Activated T-cell treated with anti-CD3 and anti-CD28 coated beads, Interleukin-2, amount 50 U/mL, for 72 hours (primary cell): Measurements from ENCODE around the gene CFAP99. TPM values are rescaled to one million over a fixed set of nuclear protein-coding genes. Genes with fewer than 3 reads are reported as not detected.
"Not testable (repeated sequence)": the region's sequence is repeated elsewhere in the genome, so short reads cannot be mapped to it uniquely, and the experiment has no call there.

Experiments used
- ATAC-seq, 2 donors: fragments of 150-1000 bp; cut with Tn5 transposase; replicated peaks in 1 of 2; 2 replicates each; pipeline ENCODE4 v1.10.0; 2021; ENCODE audit warnings: moderate library complexity in 2 of 2, mild to moderate bottlenecking in 1 of 2
- DNase-seq, 2 donors: peaks; one replicate each; pipeline ENCODE4 v3.0.0; 2021 to 2022; ENCODE audit warnings: mixed read lengths in 1 of 2
- H3K27ac Mint-ChIP-seq: one replicate; pipeline ENCODE4 v1.8.0; 2022; ENCODE audit warnings: mild to moderate bottlenecking, moderate library complexity, mixed read lengths
- H3K27me3 Mint-ChIP-seq: one replicate; pipeline ENCODE4 v1.8.0; 2022; ENCODE audit warnings: low read depth, mixed read lengths
- H3K36me3 Mint-ChIP-seq, 2 donors: one replicate each; pipeline ENCODE4 v1.8.0; 2022; ENCODE audit warnings: mixed read lengths in 2 of 2, mild to moderate bottlenecking in 1 of 2; ENCODE audit not compliant: insufficient read depth in 2 of 2
- H3K4me1 Mint-ChIP-seq: one replicate; pipeline ENCODE4 v1.8.0; 2022; ENCODE audit warnings: low read depth, mixed read lengths
- H3K4me3 Mint-ChIP-seq, 2 donors: one replicate each; pipeline ENCODE4 v1.8.0; 2022; ENCODE audit warnings: mild to moderate bottlenecking in 2 of 2, mixed read lengths in 2 of 2, moderate library complexity in 2 of 2
- H3K9me3 Mint-ChIP-seq, 2 donors: one replicate each; pipeline ENCODE4 v1.8.0; 2022; ENCODE audit warnings: mixed read lengths in 2 of 2
- total RNA-seq, 2 donors: library from RNA; stranded (reverse); gene quantifications; one replicate each; pipeline ENCODE4 v1.2.3, GENCODE V29; 2022

Gene CFAP99
- total RNA-seq: not detected

DNA sequence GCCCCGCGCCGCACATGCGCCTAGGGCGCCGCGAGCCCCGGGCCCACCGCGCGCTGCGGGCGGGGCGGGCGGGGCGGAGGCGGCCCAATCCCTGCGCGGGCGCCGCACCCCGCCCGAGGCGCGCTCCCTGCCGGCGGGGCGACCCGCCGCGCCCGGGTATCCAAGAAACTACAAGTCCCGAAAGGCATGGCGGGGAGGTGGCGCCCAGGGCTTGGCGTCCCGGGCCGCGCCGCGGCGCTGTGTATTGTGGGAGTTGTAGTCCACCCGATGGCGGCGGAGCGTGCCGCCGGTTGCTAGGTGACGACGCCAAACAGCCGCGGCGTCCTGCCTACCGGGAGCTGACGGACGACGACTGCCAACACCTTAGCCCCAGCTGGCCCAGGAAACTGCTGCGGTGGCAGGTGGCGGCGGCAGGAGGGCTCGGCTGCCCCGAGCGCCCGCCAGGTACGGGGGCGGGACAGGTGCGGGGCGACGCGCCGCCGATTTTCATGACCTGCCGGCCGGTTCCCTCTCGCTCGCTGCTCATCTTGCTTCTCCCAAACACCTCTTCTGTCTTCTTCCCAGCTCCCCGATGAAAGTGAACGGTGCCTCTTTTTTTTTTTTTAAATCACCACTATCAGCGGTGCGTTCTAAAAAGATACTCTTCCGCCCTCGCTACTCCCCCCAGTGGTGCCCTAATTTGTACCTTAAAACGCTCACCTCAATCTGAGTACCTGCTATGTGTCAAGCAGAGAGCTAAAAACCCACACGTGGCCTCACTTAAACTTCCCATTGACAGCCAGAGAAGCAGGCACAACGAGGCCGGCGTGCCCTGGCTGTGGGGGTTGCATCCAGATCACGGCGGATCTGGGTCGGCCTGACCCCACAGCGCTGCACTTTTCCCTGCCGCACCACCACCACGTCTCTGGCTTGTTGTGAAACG, at the start of gene CFAP99:
TSS of gene CFAP99 (plus strand) at position 306 of the 922 bp plus-strand sequence.
- Mint-ChIP-seq H3K27ac (peak within 1 kb of the TSS; percentile 24), H3K36me3 (peaks cover 0 to 1% of the 10 kb centered on the region in 2 donors), H3K27me3 (peaks cover 53% of the 10 kb centered on the region), H3K4me3 (peak within 1 kb of the TSS; percentile 92 to 96), H3K4me1 (peaks cover 33% of the 10 kb centered on the region), H3K9me3 (no peaks in the 10 kb centered on the region)
- DNase-seq (peak; percentile 96 to 97), ATAC-seq (peak; percentile 91 to 94)

DNA sequence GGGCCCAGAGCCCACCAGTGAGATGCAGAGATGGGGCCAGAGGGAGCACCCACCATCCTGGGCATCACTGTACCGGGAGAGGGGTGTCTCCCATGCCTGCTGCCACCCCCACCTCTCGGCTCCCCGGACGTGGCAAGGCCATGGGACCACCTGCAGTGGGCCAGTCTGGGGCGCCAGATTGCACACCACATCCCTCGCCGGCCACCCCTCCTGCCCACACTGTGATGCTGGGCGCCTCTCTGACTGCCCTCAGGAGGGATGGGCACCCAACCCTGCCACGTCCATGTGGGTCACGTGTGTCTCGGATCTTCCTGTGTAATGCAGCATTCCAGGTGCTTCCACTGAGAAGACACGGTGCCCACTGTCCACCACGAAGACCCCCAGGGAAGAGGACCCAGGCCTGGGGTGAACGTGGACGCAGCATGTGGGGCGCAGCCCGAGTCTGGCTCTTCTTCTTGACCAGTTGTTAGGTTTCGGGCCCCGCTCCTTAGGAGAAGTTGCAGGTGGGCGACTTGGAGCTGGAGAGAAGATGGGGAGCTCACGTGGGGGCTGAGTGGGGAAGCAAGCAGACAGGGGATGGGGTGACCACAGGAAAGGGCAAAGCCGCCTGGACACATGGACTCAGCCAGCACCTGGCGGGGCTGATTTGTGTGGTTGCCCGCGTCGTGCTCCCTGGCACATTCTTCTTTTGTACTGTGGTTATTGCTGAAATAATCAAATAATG, 48.0 kb upstream of the CFAP99 start:
- ATAC-seq (no peak), DNase-seq (no peak)
- no peak overlapping the region for H3K4me3 Mint-ChIP-seq
- H3K9me3 Mint-ChIP-seq: peaks cover 0 to 4% of the 10 kb centered on the region in 2 donors
- no peaks in the 10 kb centered on the region for H3K36me3 Mint-ChIP-seq
- no peaks in the 10 kb centered on the region for H3K27me3 Mint-ChIP-seq
- H3K27ac Mint-ChIP-seq: no peak overlapping the region
- no peaks in the 10 kb centered on the region for H3K4me1 Mint-ChIP-seq

DNA sequence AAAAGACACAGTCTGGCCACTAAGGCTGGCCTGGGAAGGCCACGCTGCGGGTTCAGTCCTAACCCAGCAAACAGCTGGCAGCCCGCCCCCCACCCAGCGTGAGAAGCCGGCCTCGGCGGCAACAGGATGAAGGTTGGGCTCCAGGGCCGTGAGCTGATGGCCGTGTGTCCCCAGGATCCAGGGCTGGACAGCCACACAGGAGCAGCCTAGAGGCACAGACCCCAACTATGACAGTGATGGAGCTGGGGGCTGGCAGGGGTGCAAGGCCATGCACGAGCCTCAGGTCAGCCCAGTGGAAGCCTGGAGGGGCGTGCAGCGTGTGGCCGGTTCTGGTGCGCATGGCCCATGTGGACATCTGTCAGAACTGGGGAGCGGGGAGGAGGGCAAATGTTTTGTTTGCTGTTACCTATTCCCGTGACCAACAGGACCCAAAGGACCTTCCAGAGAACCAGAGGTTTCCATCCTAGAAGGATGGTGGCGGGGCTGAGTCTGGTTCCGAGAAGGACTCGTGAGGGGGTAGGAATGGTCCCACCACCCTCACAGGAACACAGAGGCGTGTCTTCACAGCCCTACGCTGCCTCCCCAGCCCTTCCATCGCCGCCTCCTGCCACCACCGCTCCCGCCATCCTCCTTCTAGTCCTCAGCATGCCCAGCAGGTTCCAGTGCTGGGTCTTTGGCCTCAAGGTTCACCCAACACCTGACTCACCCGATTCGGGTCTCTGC, 46.8 kb upstream of the CFAP99 start:
- H3K4me3 Mint-ChIP-seq: no peak overlapping the region
- ATAC-seq (no peak), DNase-seq (no peak)
- H3K27me3 Mint-ChIP-seq: no peaks in the 10 kb centered on the region
- no peaks in the 10 kb centered on the region for H3K4me1 Mint-ChIP-seq
- H3K36me3 Mint-ChIP-seq: no peaks in the 10 kb centered on the region
- no peak overlapping the region for H3K27ac Mint-ChIP-seq
- peaks cover 0 to 4% of the 10 kb centered on the region in 2 donors for H3K9me3 Mint-ChIP-seq

DNA sequence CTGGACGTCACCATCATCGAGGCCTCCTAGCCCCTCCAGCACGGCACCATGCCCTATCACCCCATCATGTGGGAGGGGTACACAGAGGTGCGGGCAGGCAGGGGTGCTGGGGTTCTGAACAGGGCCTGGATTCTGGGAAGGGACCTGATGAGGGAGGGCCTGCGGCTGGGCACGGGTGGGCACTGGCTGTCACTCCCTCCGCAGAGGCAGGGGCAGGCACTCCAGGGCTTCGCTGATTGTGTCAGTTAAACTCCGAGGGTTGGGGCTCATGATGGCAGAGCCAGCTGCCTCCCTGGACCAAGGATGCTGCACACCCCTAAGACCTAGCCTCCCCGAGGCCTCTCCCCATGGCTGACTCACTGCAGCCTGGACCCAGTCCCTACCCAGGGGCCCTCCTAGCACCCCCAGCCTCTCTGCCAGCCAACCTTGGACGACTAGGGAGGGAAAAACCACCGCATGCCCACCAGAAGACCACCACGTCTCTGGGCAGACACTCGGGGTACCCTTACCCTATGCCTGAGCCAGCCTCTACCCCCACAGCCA, 46.2 kb upstream of the CFAP99 start:
- Mint-ChIP-seq H3K4me3 (no peak overlapping the region), H3K36me3 (no peaks in the 10 kb centered on the region), H3K4me1 (no peaks in the 10 kb centered on the region), H3K27ac (no peak overlapping the region), H3K9me3 (peaks cover 0 to 4% of the 10 kb centered on the region in 2 donors), H3K27me3 (no peaks in the 10 kb centered on the region)
- DNase-seq (no peak), ATAC-seq (no peak)

- H3K27me3 Mint-ChIP-seq: no peaks in the 10 kb centered on the region
- no peaks in the 10 kb centered on the region for H3K4me1 Mint-ChIP-seq
- no peak for ATAC-seq
- no peak overlapping the region for H3K27ac Mint-ChIP-seq
- no peaks in the 10 kb centered on the region for H3K36me3 Mint-ChIP-seq
- peaks cover 0 to 4% of the 10 kb centered on the region in 2 donors for H3K9me3 Mint-ChIP-seq
- no peak for DNase-seq
- H3K4me3 Mint-ChIP-seq: no peak overlapping the region
These were observed 45.2 kb upstream of the CFAP99 start for GRCh38 chr4:2373532-2373931.

- H3K27me3 Mint-ChIP-seq: no peaks in the 10 kb centered on the region
These were observed 43.3 kb upstream of the CFAP99 start for GRCh38 chr4:2375427-2375826.

DNA sequence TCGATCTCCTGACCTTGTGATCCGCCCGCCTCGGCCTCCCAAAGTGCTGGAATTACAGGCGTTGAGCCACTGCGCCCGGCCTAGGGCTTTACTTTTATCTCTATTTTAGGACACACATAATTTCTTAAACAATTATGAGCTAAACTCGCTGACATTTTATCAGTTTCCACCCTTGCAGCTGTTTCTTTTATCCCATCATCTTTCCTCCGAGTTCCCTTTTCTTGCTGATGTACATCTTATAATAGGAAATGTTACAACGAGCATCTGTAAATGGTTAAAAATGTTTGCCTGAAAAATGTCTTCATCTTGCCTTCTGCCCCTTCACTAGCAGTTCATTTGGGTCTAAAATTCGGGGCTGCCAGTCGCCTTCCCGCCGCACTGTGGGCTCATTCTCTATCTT, 41.5 kb upstream of the CFAP99 start:
- Mint-ChIP-seq H3K27ac (no peak overlapping the region), H3K4me1 (no peaks in the 10 kb centered on the region), H3K4me3 (no peak overlapping the region), H3K27me3 (no peaks in the 10 kb centered on the region), H3K9me3 (no peaks in the 10 kb centered on the region), H3K36me3 (peaks cover 0 to 4% of the 10 kb centered on the region in 2 donors)
- no peak for ATAC-seq
- no peak for DNase-seq

More at GRCh38 chr4:2375427-2375826, 43.3 kb upstream of the CFAP99 start:
- no peak overlapping the region for H3K27ac Mint-ChIP-seq
- no peak overlapping the region for H3K4me3 Mint-ChIP-seq
- no peaks in the 10 kb centered on the region for H3K4me1 Mint-ChIP-seq
- no peaks in the 10 kb centered on the region for H3K9me3 Mint-ChIP-seq
- DNase-seq (no peak), ATAC-seq (no peak)
- no peaks in the 10 kb centered on the region for H3K36me3 Mint-ChIP-seq

DNA sequence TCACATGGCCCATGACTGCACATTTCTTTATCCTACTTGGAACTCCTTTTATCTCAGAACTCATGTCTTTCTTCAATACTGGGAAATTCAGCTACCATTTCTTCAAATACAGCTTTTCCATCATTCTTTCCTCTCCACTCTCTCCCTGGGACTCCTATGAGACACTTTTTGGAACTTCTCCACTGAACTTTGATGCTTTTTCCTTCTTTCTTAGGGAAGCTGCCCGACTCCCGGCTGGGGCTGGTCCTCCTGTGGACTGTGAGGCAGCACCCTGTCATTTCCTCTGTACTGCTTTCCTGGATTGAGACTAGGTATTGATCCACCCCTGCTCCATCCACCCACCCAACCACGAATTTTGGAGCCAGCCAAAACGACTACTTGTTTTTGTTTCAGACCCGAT, 40.4 kb upstream of the CFAP99 start:
- Mint-ChIP-seq H3K4me3 (no peak overlapping the region), H3K36me3 (peaks cover 0 to 4% of the 10 kb centered on the region in 2 donors), H3K9me3 (no peaks in the 10 kb centered on the region), H3K27ac (no peak overlapping the region), H3K27me3 (no peaks in the 10 kb centered on the region), H3K4me1 (peaks cover 11% of the 10 kb centered on the region)
- ATAC-seq (no peak), DNase-seq (no peak)

- ATAC-seq (no peak), DNase-seq (no peak)
- no peak overlapping the region for H3K4me3 Mint-ChIP-seq
- no peaks in the 10 kb centered on the region for H3K27me3 Mint-ChIP-seq
- no peaks in the 10 kb centered on the region for H3K9me3 Mint-ChIP-seq
- H3K4me1 Mint-ChIP-seq: peaks cover 15% of the 10 kb centered on the region
- H3K36me3 Mint-ChIP-seq: peaks cover 0 to 4% of the 10 kb centered on the region in 2 donors
- no peak overlapping the region for H3K27ac Mint-ChIP-seq
These were observed 39.9 kb upstream of the CFAP99 start for GRCh38 chr4:2378898-2379297.

DNA sequence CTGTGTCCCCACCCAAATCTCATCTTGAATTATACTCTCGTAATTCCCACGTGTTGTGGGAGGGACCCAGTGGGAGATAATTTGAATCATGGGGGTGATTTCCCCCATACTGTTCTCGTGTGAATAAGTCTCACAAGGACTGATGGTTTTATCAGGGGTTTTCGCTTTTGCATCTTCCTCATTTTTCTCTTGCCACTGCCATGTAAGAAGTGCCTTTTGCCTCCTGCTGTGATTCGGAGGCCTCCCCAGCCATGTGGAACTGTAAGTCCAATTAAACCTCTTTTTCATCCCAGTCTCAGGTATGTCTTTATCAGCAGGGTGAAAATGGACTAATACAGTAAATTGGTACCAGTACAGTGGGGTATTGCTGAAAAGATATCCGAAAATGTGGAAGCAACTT, 38.2 kb upstream of the CFAP99 start:
- H3K9me3 Mint-ChIP-seq, ATAC-seq, H3K27ac Mint-ChIP-seq, H3K36me3 Mint-ChIP-seq, H3K27me3 Mint-ChIP-seq, DNase-seq, H3K4me3 Mint-ChIP-seq: not testable (repeated sequence)
- peaks cover 15% of the 10 kb centered on the region for H3K4me1 Mint-ChIP-seq

DNA sequence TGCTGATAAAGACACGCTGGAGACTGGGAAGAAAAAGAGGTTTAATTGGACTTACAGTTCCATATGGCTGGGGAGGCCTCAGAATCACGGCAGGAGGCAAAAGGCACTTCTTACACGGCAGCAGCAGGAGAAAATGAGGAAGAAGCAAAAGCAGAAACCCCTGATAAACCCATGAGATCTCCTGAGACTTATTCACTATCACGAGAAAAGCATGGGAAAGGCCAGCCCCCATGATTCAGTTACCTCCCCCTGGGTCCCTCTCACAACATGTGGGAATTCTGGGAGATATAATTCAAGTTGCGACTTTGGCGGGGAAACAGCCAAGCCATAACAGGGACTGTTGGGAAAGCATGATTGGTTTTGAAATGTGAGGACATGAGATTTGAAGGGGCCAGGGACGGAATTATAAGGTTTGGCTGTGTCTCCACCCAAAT, 36.0 kb upstream of the CFAP99 start:
- not testable (repeated sequence) for H3K36me3 Mint-ChIP-seq, H3K4me3 Mint-ChIP-seq, ATAC-seq, H3K9me3 Mint-ChIP-seq, H3K27me3 Mint-ChIP-seq, DNase-seq, H3K27ac Mint-ChIP-seq
- H3K4me1 Mint-ChIP-seq: peaks cover 15% of the 10 kb centered on the region

DNA sequence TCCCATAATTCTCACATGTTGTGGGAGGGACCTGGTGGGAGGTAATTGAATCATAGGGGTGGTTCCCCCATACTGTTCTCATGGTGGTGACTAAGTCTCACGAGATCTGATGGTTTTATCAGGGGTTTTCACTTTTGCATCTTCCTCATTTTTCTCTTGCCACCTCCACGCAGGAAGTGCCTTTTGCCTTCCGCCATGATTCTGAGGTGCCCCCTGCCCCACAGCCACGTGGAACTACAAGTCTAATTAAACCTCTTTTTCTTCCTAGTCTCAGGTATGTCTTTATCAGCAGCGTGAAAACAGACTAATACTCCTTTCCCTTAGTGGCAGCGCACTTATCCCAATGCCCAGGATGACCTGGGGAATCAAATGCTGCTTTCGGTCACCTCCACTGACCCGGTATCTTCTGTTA, 35.5 kb upstream of the CFAP99 start:
- H3K27me3 Mint-ChIP-seq, H3K27ac Mint-ChIP-seq, H3K36me3 Mint-ChIP-seq, DNase-seq, H3K9me3 Mint-ChIP-seq, ATAC-seq: not testable (repeated sequence)
- Mint-ChIP-seq H3K4me1 (peaks cover 15% of the 10 kb centered on the region), H3K4me3 (peak overlapping the region in 1 of 2 donors; percentile 36)
